ENCODE data around the gene DSCAM.

- TF ChIP-seq CTCF (IDR thresholded peaks at IDR 0.05) (no peak), EZH2 (IDR thresholded peaks at IDR 0.05; ENCODE audit: borderline replicate concordance, insufficient read depth, low read depth, low read length, poor library complexity, severe bottlenecking) (no peak)
Observed at GRCh38 chr21:40335704-40336103, 511.3 kb downstream of the DSCAM start.
